ENCODE data around the gene NME7.

Gene NME7

DNA sequence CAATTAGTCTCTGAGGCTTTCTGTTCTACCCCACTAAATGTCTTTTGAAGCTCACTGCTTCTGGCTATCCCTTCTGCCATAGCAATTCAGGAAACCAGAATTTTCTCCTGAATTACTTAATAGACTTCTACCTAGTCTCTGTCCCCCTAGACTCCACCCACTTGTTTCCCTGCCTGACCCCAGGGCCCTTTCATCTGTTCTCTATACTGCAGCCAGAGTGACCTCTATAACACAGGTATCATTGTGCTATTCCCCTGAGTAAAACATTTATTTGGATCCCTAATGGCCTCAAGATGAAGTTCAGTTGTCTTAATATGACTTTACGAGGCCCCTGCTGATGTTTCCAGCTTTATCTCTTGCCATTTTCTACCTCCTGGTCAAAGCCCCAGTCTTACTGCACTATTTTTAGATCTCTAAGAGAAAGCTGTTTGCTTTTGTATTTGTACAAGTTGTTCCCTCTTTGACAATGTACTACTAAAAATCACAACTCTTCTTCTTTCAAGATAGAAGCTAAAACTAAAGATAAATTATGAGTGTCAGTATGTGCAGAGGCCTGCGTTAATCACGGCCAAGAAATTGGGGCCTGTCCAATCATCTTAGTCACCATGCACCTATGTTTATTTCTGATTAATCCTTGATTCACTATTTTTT lies 206.6 kb downstream of the NME7 start:
- DNase-seq (ENCODE audit: low spot score): no peak
- Histone ChIP-seq H3K27ac (no peak overlapping the region), H3K4me3 (no peak overlapping the region)
- TF ChIP-seq, protein P1, sequence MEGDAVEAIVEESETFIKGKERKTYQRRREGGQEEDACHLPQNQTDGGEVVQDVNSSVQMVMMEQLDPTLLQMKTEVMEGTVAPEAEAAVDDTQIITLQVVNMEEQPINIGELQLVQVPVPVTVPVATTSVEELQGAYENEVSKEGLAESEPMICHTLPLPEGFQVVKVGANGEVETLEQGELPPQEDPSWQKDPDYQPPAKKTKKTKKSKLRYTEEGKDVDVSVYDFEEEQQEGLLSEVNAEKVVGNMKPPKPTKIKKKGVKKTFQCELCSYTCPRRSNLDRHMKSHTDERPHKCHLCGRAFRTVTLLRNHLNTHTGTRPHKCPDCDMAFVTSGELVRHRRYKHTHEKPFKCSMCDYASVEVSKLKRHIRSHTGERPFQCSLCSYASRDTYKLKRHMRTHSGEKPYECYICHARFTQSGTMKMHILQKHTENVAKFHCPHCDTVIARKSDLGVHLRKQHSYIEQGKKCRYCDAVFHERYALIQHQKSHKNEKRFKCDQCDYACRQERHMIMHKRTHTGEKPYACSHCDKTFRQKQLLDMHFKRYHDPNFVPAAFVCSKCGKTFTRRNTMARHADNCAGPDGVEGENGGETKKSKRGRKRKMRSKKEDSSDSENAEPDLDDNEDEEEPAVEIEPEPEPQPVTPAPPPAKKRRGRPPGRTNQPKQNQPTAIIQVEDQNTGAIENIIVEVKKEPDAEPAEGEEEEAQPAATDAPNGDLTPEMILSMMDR (IDR thresholded peaks at IDR 0.05): no peak

DNA sequence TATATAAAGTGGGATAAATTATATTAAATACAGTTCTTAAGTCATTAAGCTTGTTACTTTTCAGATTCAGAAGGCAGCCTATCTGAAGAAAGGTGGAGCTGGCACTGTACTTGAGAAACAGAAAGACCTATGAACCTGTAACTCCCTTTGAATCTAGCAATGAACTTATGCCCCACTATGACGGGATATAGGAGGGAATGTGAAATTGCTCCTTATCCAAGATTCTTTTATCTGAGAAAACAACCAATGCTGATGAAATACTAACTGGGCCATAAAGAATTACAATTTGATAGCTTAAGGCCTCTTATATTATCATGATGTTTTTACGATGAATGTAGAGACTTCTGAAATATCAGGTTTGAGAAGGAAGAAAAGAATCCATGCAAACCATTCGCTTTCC lies 211.0 kb downstream of the NME7 start:
- Histone ChIP-seq H3K27ac (no peak overlapping the region), H3K4me3 (no peak overlapping the region)
- DNase-seq (ENCODE audit: low spot score): no peak
- TF ChIP-seq, protein P1 (IDR thresholded peaks at IDR 0.05): no peak

DNA sequence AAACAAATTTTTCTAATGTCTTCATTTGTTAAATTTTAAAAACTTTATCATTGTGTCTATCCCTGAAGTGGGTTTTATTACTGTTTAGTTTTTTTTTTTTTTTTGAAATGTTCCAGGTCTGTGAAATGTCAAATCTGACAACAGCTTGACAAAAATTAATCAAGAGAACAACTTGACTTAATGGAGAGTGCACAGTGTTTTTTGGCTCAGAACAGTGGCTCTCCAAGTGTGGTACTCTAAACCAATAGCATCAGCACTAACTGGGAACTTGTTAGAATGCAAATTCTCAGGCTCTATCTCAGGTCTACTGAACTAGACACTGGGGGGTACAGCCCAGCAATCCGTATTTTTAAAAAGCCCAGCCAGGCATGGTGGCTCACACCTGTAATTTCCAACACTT lies 211.9 kb downstream of the NME7 start:
- H3K27ac ChIP-seq: no peak overlapping the region
- TF ChIP-seq, protein P1 (IDR thresholded peaks at IDR 0.05): no peak
- DNase-seq (ENCODE audit: low spot score): no peak
- H3K4me3 ChIP-seq: no peak overlapping the region

DNA sequence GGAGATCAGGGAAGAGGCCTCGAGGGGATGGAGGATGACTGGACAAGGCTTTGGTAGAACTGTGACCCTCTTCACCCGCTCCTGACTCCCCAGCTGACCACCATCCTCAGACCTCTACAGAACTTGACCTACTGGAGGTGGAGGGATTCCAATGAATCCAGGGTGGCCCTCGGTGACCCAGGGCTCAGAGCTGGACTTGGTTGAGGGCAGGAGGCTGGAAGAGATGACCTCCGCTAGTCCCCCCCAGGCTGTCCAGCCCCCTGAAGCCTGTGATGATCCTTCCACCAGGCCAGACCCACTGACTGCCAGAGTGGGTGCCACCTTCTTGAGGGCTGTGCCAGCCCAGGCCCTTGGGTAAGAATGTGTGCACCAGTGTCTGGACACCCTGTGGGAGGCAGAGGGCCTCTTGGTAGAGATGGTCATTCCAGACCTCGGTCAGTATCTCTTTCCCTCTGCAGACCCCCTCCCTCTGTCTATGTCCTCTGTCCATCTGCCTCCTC lies 216.2 kb downstream of the NME7 start:
- TF ChIP-seq, protein P1 (IDR thresholded peaks at IDR 0.05): no peak
- Histone ChIP-seq H3K27ac (no peak overlapping the region), H3K4me3 (no peak overlapping the region)
- no peak for DNase-seq (ENCODE audit: low spot score)

DNA sequence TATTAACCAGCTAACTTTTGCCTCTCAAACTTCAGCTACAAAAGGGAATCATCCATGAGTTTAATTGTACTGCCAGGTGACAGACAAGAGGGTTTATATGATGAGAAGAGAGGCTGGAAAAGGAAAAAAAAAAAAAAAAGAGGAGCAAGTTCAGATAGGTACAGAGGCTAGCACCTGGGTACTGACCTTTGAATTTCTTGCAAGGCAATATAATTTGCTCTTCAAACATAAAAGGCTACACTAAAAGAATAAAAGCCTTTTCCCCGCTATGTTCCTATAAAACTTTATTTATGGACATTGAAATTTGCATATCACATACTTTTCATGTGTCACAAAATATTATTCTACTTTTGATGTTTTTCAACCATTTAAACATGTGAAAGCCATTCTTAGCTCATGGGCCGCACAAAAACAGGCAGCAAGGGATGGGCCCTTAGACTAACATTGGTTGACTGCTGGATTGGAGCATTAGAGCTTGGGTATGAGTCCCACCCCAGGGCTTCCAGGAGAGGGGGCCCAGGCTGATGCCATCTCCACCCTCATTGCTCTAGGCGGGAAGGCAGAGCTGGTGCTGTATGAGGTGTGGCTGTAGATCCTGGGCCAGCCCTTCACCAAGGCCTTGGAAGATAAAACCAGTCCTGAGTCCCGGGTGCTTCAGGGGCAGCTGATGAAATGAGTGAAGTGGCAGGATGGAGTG lies 216.8 kb downstream of the NME7 start:
- TF ChIP-seq, protein P1 (IDR thresholded peaks at IDR 0.05): no peak
- no peak overlapping the region for H3K27ac ChIP-seq
- H3K4me3 ChIP-seq: no peak overlapping the region
- no peak for DNase-seq (ENCODE audit: low spot score)

DNA sequence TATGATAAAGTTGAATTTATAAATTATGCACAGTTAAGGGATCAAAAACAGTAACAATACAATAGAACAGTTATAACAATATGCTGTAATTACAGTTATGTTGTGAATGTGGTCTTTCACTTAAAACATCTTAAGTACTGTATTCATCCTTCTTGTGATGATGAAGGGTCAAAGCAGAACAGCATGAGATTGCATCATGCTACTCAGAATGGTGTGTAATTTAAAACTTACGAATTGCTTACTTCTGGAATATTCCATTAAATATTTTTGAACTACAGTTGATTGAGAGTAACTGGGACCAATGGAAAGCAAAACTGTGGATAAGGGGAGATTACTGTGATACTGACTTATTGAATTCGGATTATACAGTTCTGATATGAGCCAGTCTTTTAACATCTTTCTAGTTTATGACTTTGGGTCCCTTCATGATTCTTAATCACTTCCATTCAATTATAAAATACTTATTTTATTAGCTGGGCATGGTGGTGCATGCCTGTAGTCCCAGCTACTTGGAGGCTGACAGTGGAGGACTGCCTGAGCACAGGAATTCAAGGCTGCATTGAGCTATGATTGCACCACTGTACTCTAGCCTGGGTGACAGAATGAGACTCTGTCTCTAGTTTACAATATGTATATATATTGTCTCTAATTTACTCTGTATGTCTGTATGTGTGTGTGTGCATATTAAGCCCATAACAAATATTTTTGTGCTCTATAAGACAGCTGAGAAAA lies 217.9 kb downstream of the NME7 start:
- no peak for DNase-seq (ENCODE audit: low spot score)
- Histone ChIP-seq H3K27ac (no peak overlapping the region), H3K4me3 (no peak overlapping the region)
- TF ChIP-seq, protein P1 (IDR thresholded peaks at IDR 0.05): no peak
